ENCODE measurements around the gene NEK2.
A peak's percentile ranks its signal among the peaks of the same experiment; 100 is the strongest.
"Not testable (repeated sequence)": the region's sequence is repeated elsewhere in the genome, so short reads cannot be mapped to it uniquely, and the experiment has no call there.

NEK2 gene

GRCh38 chr1:211687462-211688215 is 12.2 kb upstream of the NEK2 start:
- no peak overlapping the region for H3K4me3 ChIP-seq (ENCODE audit: low read depth, low read length)
- no peak for DNase-seq (ENCODE audit: low read depth)
- no peak for TF ChIP-seq MYC (IDR thresholded peaks at IDR 0.05; ENCODE audit: low read depth, low read length)
- TF ChIP-seq CTCF (IDR thresholded peaks at IDR 0.05; ENCODE audit: low read depth, low read length), result no peak
- TF ChIP-seq POLR2A (IDR thresholded peaks at IDR 0.05; ENCODE audit: extremely low read depth, insufficient read length), result no peak
- no peak for TF ChIP-seq MAX (IDR thresholded peaks at IDR 0.05; ENCODE audit: low read depth, low read length)

- H3K4me3 ChIP-seq (ENCODE audit: low read depth, low read length), result no peak overlapping the region
- peak; percentile 31; the same call in 1 of the 2 replicates for TF ChIP-seq MAX (IDR thresholded peaks at IDR 0.05; ENCODE audit: low read depth, low read length)
- TF ChIP-seq MYC (IDR thresholded peaks at IDR 0.05; ENCODE audit: low read depth, low read length), result no peak
Observed at GRCh38 chr1:211685823-211686222, 10.4 kb upstream of the NEK2 start.

GRCh38 chr1:211684791-211685190 is 9.4 kb upstream of the NEK2 start:
- no peak overlapping the region for H3K4me3 ChIP-seq (ENCODE audit: low read depth, low read length)
- TF ChIP-seq CTCF (IDR thresholded peaks at IDR 0.05; ENCODE audit: low read depth, low read length) (no peak), POLR2A (IDR thresholded peaks at IDR 0.05; ENCODE audit: extremely low read depth, insufficient read length) (no peak), MAX (IDR thresholded peaks at IDR 0.05; ENCODE audit: low read depth, low read length) (no peak), MYC (IDR thresholded peaks at IDR 0.05; ENCODE audit: low read depth, low read length) (no peak)
- no peak for DNase-seq (ENCODE audit: low read depth)

More at GRCh38 chr1:211685823-211686222, 10.4 kb upstream of the NEK2 start:
- DNase-seq (ENCODE audit: low read depth), result no peak

GRCh38 chr1:211684331-211684730 is 8.9 kb upstream of the NEK2 start:
- DNase-seq (ENCODE audit: low read depth), result no peak
- no peak overlapping the region for H3K4me3 ChIP-seq (ENCODE audit: low read depth, low read length)
- TF ChIP-seq MYC (IDR thresholded peaks at IDR 0.05; ENCODE audit: low read depth, low read length), result no peak
- TF ChIP-seq MAX (IDR thresholded peaks at IDR 0.05; ENCODE audit: low read depth, low read length), result no peak
- no peak for TF ChIP-seq CTCF (IDR thresholded peaks at IDR 0.05; ENCODE audit: low read depth, low read length)
- TF ChIP-seq POLR2A (IDR thresholded peaks at IDR 0.05; ENCODE audit: extremely low read depth, insufficient read length), result no peak

GRCh38 chr1:211683396-211684297 is 8.2 kb upstream of the NEK2 start:
- TF ChIP-seq MYC (IDR thresholded peaks at IDR 0.05; ENCODE audit: low read depth, low read length) (no peak), CTCF (IDR thresholded peaks at IDR 0.05; ENCODE audit: low read depth, low read length) (no peak), MAX (IDR thresholded peaks at IDR 0.05; ENCODE audit: low read depth, low read length) (no peak), POLR2A (IDR thresholded peaks at IDR 0.05; ENCODE audit: extremely low read depth, insufficient read length) (no peak)
- DNase-seq (ENCODE audit: low read depth), result no peak

GRCh38 chr1:211682186-211682585 is 6.8 kb upstream of the NEK2 start:
- DNase-seq (ENCODE audit: low read depth); H3K4me3 ChIP-seq (ENCODE audit: low read depth, low read length): not testable (repeated sequence)

More at GRCh38 chr1:211683396-211684297, 8.2 kb upstream of the NEK2 start:
- no peak overlapping the region for H3K4me3 ChIP-seq (ENCODE audit: low read depth, low read length)
